HG03378 (cell line): ENCODE data around the gene CTTNBP2NL.

Source experiments
- ATAC-seq: cut with Tn5 transposase; IDR thresholded peaks from one replicate; pipeline ENCODE4 v1.9.1; 2021; ENCODE audit warnings: mild to moderate bottlenecking, moderate library complexity; ENCODE audit not compliant: unreplicated experiment

CTTNBP2NL gene

GRCh38 chr1:112505400-112505785, 109.4 kb downstream of the CTTNBP2NL start:
- no peak for ATAC-seq

GRCh38 chr1:112505878-112506277, 109.9 kb downstream of the CTTNBP2NL start:
- no peak for ATAC-seq

GRCh38 chr1:112506306-112506705, 110.3 kb downstream of the CTTNBP2NL start:
- ATAC-seq = no peak

- ATAC-seq = no peak
Observed at GRCh38 chr1:112506731-112507130, 110.7 kb downstream of the CTTNBP2NL start.

- ATAC-seq = no peak
Observed at GRCh38 chr1:112507336-112507735, 111.3 kb downstream of the CTTNBP2NL start.

GRCh38 chr1:112507921-112508277, 111.9 kb downstream of the CTTNBP2NL start:
- no peak for ATAC-seq

- ATAC-seq = no peak
Observed at GRCh38 chr1:112508278-112509004, 112.4 kb downstream of the CTTNBP2NL start, which contains the start of gene WNT2B. WNT2B (plus strand) TSS chr1:112508965; CDS start chr1:112509263, 298 bp downstream.

- no peak for ATAC-seq
Observed at GRCh38 chr1:112509005-112509659, 113.1 kb downstream of the CTTNBP2NL start.

GRCh38 chr1:112509660-112510178, 113.7 kb downstream of the CTTNBP2NL start:
- no peak for ATAC-seq

- ATAC-seq = no peak
Observed at GRCh38 chr1:112510340-112510739, 114.3 kb downstream of the CTTNBP2NL start.
